GM19099 (cell line): ENCODE measurements around the gene IL17B.

Experiments
- POLR2A ChIP-seq: IDR thresholded peaks from 3 replicates; pipeline ENCODE4 v1.6.1; 2011; ENCODE audit warnings: low read depth; ENCODE audit not compliant: insufficient read length; ENCODE audit errors: extremely low read depth

The IL17B gene, protein sequence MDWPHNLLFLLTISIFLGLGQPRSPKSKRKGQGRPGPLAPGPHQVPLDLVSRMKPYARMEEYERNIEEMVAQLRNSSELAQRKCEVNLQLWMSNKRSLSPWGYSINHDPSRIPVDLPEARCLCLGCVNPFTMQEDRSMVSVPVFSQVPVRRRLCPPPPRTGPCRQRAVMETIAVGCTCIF

DNA sequence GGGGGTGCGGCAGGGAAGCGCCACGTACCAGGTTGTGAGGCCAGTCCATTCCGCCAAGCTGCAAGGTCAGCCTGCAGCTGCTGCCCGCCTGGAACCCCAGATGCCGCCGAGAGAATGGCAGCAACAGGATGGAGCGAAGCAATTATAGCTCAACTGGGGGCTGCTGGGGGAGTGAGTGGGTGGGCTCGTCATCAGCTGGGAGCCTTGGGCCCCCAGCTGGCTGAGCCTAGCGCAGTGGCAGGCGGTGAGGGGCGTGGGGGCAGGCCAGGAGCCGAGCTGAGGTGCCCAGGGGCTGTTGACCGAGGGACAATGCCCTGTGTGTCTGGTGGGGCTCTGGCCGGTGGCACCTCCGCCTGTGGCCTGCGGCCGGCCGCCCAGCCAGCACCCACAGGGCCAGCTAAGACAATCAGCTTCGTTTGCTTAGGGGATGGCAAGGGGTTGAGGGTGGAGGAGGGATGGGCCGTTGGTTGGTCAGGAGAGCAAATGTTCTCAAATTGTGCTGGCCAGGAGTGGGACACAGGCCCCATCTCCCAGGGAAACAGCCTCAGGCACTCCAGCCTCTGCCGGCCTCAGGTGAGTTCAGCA is at the start of gene IL17B:
Gene IL17B, minus strand, starts transcription at position 116 of the 585 bp plus-strand sequence. Its CDS starts 67 bp downstream, at position 49.
- no peak for TF ChIP-seq POLR2A

DNA sequence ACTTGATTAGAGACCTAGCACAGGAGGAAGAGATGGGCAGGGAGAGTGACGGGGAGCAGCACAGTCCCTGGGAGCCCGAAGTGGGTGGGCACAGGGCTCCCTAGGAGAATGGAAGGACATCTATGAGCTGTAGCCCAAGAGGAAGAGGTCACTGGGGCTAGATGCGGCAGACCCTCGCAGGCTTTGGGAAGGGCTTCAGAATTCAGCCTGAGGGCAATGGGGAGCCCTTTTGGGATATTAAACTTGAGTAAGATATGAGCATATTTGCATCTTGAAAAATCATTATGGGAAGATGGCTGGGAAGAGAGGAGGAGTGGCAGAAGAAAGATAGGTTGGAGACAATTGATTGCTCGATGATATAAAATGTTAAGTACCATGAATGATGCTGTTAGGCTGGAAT is 48.9 kb upstream of the IL17B start:
- TF ChIP-seq POLR2A: no peak

DNA sequence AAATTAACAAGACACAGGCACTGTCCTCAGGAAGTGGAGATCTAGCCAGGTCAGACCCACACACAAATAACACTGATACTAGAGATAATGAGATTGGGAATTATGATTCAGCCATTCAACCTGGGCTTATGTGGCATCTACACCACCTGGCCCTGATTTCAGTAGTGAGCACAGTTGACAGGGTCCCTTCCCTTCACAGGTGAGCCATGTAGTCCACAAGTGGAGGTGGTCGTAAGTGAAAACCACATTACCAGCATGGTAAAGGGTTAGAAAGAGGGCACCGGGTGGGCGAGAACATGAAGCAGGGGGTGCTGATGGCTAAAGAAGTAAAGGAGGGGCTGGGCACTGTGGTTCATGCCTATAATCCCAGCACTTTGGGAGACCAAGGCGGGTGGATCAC is 48.3 kb upstream of the IL17B start:
- TF ChIP-seq POLR2A: no peak

DNA sequence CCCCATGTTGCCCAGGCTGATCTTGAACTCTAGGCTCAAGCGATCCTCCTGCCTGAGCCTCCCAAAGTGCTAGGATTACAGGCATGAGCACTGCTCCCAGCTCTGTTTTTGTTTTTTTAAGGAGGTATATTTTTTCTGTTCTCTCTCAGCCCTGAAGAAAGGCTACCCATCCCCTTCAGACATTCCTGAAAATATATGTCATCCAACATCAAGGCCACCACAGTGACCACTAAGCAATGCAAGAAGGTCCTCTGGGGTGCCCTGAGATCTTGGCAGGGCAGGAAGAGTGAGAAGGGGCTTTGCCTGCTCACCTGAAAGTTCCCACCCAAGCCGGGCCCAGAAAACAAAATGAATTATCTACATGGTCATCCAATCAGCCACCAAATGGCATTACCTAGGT is 47.8 kb upstream of the IL17B start:
- TF ChIP-seq POLR2A: no peak

DNA sequence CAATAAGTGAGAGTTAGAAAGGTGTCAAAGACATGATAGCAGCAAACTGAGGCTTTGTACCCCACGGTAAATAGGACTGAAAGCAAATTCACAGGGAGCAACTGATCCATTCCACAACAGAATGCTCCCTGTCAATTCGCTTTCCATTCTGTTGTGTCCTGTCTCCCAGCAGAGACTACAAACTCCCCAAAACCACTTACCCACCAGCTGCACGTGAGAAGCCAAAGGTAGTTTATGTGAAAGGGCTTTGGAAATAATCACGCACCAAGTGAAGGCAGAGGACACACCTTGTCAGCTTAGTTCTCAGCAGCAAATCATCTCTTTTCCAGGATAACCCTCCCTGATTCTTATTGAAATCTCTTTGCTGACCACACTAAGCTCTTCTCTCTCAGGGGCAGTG is 46.6 kb upstream of the IL17B start:
- no peak for TF ChIP-seq POLR2A

DNA sequence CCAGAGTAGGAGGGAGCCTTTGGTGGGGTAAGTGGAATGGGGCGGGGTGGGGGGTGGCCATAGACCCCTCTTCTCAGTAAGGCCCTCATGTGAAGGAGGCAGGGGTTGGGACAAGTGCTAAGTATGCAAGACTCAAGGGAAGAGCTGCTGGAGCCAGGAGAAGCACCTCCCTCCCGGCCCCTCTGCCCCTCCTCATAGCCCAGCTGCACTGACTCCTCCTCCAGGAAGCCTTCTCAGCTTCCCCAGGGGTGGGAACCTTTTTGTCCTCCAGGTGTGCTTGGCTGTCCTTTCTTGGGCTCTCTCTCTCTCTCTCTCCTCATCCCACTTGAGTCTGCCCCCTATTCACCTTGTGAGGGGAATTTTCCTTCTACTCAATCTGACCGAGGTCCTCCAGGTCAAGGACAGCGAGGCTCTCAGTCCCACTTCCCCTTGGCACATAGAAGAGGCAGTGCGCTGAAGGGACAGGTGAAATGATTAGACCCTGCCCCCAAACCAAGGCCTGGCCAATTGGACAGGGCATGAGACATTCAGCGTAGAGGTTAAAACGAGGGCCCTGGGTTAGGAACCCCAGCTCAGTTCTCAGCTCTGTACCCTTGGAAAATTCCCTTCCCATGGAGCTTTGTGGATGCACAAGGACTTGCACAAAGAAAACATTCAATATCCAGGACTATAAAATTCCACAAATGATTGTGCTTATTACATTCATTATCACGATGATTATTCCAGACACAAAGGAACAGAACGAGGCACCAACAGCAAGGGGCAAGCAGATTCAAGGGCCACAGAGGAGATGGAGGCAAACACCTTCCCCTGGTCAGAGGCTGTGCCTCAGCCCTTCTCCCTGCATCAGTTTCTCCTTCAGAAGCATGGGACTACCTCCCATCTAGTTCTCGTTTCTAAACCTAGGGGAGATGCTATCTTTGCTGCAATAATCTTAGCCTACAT is 45.6 kb upstream of the IL17B start:
- TF ChIP-seq POLR2A: no peak

DNA sequence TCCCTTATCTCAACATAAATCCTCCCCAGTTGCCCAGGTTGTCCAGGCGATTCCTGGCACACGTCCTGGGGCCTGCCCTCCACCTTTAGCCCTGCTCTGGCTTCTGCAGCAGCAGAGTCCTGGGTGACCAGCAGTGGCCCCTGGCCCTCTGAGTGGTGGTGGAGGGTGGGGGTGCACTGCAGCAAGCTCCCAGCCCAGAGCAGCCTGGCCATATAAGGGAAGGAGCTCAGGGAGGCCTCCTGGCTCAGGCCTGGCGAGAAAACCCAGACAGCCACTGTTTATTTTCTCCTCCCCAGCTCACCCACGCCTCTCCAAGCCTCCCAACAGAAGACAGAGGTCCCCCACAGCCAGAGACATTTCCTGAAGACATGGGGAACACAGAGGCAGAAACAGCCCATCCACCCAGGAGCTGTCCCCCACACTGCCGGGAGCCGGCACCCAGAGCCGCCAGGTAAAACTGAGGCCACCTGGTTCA is 44.7 kb upstream of the IL17B start:
- TF ChIP-seq POLR2A: no peak

DNA sequence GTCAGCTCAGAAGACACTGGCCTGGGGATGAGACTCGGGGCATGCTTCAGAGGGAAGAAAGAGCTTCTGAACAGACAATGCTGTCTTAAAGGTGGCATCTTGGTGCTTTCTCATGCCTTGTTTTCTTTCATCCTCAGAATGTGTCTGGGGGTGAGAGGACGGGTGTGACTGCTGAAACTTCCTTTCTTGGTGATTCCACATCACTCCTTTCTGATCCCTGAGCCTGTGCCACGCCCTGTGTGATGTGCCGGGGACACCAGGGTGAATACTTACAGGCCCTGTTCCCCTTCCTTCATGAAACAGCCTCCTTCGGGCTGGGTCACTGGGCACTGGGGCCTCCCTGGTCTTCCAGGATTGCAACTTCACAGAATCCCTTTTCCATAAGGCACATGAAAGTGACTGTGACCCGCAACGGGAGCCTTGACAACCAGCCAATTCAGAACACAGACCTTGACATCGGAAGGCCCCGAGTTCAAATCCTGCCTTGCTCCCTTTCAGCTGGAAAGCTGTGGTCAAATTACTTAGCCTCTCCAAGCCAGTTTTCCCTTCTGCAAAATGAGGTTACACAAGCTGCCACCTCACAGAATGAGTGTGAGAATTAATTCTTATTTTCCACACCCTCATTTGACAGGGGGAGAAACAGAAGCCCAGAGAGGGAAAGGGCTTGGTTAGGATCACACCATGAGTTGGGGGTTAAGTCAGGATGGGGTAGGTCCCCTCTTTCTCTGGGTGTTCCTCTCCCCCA is 44.1 kb upstream of the IL17B start:
- no peak for TF ChIP-seq POLR2A

DNA sequence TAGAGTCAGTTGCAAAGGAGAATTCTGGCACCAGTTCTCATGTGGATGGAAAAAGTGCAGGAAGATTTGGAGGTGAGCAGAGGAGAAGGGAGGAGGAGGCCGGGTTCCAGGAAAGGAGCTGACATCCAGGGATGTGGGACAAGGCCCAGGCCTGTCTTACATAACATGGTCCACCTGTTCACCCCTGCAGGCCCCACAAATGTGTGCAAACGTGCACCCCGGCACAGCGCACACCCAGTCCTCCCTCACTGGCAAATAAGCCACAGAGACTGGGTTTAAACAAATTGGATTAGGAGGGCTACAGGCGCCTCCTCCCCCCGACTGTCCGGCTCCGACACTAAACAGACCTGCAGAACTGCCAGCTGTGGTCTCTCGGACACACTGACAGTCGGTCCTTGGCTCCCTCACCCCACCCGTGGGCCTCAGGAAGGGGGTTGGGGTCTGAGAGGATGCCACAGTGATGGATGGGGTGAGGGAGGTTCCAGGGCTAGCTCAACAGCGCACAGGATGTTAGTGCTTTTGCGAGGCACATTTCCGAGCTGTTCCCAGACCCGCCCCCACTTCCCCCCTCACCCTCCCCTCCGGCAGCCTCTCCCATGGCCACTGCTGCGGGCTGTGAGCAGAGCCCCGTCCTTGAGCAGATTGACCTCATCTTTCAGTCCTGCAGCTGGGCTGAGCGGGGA is 43.4 kb upstream of the IL17B start:
- TF ChIP-seq POLR2A: no peak

DNA sequence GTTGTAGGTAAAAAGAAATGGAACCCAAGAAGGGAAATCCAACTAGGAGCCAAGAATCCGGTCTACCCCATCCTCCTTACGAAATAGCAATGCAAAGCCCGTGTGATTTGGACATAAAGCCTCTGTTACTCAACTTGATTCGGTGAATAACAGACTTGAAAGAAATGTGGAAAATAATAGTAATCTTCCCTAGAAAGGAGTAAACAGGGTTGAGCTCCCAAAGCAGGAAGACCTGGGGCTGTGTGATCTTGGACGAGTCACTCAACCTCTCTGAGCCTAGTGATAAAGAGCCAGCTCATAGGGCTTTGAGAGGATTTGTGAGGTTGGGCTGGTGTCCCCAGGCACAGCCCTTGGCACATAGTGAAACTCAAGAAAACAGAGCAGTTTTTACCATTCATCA is 42.7 kb upstream of the IL17B start:
- no peak for TF ChIP-seq POLR2A

DNA sequence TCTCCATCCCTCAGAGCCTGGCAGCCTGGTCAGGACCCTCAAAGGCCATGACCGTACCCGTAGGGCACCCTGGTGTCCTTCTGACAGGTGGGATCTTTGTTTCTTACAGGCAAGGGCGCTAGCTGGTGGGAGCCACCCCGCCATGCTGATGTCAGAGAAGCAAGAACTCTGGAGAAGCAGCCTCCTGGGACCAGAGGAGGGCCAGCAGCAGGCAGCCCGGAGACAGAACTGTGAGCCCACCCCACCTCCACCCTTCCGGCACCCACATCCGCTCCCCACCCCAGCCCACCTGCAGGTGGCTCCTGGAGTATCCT is 42.2 kb upstream of the IL17B start:
- no peak for TF ChIP-seq POLR2A

DNA sequence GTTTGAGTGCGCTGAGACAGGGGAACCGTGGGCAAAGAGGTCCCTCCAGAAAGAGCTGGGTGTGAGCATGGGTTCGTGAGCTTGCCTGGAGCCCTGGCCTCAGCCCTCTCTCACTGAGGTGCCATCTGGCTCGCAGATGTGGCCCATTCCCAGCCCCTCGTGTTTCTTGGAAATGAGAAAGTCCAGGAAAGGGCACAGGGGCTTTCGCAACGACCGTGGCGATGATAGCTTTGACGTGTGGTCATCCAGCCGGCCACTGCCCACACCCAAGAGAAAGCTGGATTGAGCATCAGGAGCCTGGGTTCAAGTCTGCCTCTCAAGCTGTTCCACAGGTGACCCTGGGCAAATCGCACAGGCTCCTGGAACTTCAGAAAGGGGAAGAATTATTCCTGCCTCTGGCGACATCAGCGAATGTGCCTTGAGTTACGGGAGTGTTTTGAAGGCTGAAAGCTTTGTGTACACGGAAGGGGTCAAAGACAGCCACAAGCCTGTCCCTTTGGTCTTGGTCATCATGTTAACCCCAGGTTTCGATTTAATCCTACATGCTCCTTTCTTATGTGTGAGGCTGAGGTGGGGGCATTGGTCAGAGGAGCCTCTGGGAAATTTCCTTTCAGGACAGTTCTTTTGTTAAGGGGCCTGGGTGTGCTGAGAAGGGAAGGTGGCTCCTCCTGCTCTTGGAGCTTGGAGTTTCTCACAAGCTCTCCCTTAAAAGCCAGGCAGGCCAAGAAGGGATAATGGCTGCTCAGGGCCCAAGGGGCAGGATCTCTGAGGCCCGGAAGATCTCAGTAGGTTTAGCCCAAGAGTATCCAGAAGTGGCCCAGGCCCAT is 41.7 kb upstream of the IL17B start:
- TF ChIP-seq POLR2A: no peak

DNA sequence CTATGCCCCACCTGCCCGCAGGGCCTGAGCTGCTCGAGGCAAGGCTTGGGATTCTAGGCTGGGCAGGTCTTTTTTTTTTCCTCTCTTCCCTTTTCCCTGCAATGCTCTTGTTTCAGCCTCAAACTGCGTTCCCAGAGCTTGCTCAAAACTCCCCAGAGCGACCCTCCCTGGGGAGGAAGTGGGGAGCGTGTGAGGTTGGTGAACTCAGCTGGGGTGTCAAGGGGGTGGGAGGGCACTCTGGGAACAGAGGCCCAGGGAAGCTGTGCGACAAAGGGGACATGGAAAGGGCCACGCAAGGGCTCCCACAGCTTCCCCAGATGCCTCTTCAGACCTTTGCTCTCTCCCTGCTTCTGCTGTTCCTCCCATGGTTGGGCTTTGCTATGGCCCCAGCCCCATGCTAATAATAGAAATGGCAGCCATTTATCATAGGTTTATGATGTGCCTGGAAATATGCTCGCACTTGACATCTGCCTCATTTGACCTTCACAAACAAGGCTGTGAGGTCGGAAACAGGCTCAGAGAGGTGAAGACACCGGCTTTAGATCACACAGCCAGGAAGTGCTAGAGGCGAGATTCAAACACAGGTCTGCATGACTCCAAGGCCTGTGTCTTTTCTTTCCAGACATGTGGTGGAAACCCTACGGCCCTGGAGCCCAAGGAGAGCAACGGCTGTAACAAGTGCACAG is 40.9 kb upstream of the IL17B start:
- TF ChIP-seq POLR2A: no peak
